Kidney capillary endothelial cell (primary cell): Measurements from ENCODE around the gene CEP19.

ENCODE experiments used
- DNase-seq: peaks from one replicate; pipeline ENCODE4 v3.0.0-alpha.2; 2018; ENCODE audit warnings: low spot score

Gene CEP19

DNA sequence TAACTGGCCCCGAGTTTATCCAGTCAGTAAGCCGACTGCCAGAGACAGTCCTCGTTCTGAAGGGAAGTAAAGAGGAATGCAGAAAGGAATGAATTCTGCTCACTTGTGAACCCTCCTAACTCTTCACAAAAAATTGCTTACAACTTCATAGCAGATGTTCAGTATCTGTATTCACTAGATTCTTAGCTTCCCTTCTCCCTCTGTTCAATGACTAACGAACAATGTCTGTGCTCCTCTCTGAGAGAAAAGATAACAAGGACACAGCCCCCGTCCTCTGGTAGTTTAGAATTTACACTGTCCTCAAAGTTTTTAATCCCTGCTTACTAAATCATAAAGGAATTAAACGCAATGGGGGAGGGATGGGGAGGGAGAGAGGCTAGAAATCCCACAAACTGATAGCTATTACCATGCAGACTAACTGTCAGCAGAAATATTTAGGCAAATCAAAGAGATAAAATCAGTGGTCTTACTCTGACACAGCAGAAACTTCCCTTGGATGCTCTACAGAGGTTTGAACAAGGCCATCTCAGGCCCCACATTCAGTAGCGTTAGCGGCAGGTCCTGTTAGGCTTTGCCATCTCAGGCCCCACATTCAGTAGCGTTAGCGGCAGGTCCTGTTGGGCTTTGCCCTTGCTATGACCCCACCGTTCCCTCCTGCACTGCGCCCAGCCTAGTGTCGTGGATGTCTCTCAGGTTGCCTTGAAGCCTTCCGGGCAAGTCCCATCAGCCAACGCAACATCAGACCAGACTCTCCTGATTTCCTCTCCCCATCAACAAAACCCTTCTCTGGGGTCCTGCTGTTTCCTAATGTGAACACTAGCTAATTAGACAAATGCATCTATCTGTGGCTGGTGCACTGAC lies 49.1 kb downstream of the CEP19 start:
- DNase-seq, result no peak

DNA sequence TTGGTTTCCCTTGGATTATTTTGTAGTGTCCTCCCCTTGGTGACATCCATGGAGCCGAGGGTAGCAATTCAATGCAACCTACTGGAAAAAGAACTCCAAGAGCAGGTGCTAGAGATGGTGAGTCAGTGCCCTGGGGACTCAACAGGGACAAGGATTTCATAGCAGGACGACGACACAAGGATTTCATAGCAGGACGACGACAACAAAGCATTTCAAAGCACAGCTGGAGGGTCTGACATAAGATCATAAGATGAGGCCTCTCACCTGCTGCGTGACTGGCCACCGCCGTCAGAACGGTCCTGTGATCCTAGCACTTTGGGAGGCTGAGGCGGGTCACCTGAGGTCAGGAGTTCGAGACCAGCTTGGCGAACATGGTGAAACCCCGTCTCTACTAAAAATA lies 50.0 kb downstream of the CEP19 start:
- no peak for DNase-seq

DNA sequence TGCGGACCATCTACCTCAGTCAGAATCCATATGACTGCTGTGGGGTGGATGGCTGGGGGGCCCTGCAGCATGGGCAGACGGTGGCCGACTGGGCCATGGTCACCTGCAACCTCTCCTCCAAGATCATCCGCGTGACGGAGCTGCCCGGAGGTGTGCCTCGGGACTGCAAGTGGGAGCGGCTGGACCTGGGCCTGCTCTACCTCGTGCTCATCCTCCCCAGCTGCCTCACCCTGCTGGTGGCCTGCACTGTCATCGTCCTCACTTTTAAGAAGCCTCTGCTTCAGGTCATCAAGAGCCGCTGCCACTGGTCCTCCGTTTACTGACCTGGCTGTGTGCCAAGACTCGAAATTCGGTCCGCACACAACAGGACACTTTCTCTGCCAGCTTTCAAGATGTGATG lies 50.6 kb downstream of the CEP19 start:
- no peak for DNase-seq

DNA sequence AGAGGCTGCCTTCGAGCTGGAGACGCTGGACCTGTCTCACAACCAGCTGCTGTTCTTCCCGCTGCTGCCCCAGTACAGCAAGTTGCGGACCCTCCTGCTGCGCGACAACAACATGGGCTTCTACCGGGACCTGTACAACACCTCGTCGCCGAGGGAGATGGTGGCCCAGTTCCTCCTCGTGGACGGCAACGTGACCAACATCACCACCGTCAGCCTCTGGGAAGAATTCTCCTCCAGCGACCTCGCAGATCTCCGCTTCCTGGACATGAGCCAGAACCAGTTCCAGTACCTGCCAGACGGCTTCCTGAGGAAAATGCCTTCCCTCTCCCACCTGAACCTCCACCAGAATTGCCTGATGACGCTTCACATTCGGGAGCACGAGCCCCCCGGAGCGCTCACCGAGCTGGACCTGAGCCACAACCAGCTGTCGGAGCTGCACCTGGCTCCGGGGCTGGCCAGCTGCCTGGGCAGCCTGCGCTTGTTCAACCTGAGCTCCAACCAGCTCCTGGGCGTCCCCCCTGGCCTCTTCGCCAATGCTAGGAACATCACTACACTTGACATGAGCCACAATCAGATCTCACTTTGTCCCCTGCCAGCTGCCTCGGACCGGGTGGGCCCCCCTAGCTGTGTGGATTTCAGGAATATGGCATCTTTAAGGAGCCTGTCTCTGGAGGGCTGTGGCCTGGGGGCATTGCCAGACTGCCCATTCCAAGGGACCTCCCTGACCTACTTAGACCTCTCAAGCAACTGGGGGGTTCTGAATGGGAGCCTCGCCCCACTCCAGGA lies 51.5 kb downstream of the CEP19 start:
- no peak for DNase-seq

DNA sequence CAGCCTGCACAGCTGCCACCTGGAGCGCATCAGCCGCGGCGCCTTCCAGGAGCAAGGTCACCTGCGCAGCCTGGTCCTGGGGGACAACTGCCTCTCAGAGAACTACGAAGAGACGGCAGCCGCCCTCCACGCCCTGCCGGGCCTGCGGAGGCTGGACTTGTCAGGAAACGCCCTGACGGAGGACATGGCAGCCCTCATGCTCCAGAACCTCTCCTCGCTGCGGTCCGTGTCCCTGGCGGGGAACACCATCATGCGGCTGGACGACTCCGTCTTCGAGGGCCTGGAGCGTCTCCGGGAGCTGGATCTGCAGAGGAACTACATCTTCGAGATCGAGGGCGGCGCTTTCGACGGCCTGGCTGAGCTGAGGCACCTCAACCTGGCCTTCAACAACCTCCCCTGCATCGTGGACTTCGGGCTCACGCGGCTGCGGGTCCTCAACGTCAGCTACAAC lies 52.1 kb downstream of the CEP19 start:
- no peak for DNase-seq
